VCaP (cell line): ENCODE results near the gene MX1.

Experiments used
- H3K27ac ChIP-seq: fragments of 450-650 bp; 2 replicates; pipeline ENCODE4 v1.5.1; 2017
- TF ChIP-seq, protein P1 (sequence below): fragments of 450-650 bp; conservative IDR thresholded peaks from 2 replicates; pipeline ENCODE4 v1.5.1; 2017; ENCODE audit warnings: mild to moderate bottlenecking, moderate library complexity

MX1 gene

DNA sequence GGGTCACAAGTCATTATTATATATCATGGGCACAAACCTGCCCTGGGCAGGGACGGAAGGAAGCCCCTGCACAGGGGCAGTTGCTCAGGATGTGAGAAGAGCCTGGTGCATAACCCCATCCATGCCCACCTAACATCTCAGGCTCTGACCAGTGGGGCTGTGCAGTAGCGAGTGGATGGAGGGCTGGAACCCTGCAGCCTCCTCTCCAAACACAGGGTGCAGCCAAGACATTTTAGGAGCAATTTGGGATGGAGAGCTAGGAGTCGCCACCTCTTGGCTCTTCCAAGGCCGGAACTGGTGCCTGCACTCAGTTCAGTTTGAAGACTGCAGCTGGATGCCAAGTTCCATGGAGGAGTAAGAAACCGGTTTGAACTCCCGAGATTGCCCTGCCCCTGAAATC, 2.8 kb downstream of the MX1 start:
- no peak overlapping the region for H3K27ac ChIP-seq
- TF ChIP-seq, protein P1, sequence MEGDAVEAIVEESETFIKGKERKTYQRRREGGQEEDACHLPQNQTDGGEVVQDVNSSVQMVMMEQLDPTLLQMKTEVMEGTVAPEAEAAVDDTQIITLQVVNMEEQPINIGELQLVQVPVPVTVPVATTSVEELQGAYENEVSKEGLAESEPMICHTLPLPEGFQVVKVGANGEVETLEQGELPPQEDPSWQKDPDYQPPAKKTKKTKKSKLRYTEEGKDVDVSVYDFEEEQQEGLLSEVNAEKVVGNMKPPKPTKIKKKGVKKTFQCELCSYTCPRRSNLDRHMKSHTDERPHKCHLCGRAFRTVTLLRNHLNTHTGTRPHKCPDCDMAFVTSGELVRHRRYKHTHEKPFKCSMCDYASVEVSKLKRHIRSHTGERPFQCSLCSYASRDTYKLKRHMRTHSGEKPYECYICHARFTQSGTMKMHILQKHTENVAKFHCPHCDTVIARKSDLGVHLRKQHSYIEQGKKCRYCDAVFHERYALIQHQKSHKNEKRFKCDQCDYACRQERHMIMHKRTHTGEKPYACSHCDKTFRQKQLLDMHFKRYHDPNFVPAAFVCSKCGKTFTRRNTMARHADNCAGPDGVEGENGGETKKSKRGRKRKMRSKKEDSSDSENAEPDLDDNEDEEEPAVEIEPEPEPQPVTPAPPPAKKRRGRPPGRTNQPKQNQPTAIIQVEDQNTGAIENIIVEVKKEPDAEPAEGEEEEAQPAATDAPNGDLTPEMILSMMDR = no peak

DNA sequence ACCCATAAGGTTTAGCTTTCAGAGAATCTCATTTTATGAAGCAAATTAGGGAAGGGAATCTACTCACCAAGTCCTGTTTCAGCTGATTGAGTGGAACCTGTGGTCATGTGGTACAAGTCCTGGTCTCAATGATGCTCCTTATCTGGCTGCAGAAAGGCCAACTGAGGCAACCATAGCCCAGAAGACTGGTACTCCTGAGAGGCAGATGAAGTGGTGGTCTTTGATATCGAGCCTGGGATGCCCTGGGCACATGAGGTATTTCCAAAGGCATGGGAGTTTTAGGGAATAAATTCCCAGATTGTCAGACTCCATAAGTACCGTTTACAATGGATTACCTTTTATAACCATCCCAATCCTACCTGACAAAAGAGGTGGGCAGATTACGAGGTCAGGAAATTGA, 3.3 kb downstream of the MX1 start:
- H3K27ac ChIP-seq = no peak overlapping the region
- TF ChIP-seq, protein P1 = no peak

DNA sequence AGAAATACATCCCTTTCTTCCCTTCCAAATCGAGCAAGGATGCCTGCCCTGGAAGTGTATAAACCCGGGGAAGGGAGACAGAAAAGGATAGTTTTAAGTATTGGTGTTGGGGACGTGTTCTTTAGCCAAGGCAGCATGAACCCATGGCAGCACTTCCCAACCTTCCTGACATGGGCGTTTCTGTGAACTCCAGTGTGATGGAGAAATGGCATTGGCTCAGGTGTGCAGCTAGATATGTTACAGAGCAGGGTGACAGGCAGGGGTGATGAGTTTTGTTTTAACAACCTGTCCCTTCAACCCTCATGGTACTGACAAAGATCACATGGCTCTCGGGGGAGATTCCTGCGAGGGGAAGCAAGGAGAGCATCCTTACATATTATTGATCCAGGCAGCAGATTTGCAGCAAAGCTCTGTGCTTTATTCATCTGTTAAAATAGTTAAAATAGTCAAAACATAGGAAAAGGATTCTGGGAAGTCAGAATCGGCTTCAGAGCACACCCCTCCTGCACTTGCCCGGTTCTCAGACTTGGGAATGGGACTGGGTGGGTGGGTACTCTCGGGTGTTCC, 4.0 kb downstream of the MX1 start:
- TF ChIP-seq, protein P1 = no peak
- H3K27ac ChIP-seq = no peak overlapping the region

DNA sequence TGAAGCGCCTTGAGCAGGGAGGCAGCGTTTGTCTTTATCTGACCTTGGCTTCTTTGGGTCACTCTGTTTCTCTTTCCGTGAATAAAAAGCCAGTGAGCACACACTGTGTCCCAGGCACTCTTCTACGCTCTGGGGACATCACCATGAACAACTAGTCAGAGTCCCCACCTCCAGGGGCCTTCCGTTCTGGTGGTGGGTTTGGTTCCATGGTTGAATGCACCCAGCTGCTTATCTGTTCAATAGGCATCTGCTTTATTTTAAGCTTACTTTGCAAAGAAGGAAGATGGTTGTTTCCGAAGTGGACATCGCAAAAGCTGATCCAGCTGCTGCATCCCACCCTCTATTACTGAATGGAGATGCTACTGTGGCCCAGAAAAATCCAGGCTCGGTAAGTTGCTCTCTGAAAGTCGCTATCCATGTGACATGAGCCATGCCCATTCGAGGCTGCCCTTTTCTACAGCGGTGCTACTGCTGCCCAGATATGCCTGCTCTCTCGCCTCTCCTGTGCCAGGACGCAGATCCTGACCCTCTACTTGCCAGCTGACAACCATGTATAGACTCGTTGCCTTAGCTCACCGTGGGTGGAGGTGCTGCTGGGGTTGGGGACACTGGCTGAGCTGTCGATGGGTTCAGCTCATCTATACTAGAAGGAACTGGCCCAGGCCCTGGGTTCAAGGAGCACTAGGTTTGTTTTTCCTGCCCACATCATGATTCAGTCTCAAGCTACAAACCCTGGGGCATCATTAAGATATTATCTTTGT, 5.9 kb downstream of the MX1 start:
- no peak overlapping the region for H3K27ac ChIP-seq
- TF ChIP-seq, protein P1 = no peak

DNA sequence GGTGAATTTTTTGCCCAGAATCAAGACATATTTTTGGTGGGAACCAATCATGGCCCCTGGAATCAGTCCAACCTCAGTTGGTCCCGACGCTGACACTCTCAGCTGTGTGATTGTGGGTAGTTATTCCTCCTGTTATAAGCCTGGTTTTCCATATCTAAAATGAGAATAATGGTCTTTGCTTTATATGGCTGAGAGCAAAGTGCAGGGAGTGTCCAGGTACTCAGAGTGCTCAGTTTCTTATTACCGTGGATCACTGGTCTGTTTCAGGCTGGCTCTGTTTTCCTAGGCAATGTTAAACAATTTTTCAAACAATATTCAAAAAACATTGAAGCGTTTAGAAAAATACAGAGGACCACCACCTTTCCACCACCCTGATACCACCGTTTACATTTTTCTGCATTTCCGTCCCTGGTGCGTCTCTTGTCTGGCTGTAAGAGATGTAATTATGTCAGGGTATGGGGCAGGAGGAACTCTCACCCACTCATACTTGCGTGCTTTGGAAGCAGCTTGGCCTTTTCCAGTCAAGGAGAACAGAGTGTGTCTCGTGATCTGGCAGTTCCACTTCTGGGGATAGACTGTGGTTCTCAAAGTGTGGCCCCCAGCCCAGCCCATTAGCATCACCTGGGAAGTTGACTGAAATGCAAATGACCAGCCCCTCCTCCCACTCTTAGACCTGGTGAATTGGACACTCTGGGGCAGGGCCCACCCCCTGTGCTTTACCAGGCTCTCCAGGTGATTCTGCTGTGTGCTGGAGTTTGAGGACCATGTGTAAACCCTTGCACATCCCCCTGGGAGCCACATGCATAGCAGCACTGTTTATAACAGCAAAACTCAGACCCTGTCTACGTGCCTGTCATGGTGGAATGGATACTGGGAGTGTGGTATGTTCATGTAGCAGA, 6.8 kb downstream of the MX1 start:
- TF ChIP-seq, protein P1 = no peak
- no peak overlapping the region for H3K27ac ChIP-seq

DNA sequence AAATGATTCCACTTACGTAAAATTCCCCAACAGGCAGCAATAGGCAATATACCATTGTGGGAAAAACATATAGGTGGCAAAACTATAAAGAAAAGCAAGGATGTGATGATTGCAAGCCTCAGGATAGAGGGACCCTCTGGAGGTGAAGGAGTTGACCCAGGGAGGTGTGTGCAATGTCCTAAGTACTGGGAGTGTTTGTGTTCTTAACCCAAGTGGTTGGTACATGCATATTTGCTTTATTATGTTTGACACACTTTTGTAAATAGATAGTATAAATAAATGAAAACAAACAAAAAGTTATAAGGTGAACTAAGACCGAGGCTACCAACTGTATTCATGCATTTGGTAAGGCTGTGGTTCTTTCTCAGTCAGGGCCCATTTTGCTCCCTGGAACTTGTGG, 7.5 kb downstream of the MX1 start:
- TF ChIP-seq, protein P1 = no peak
- H3K27ac ChIP-seq = no peak overlapping the region

DNA sequence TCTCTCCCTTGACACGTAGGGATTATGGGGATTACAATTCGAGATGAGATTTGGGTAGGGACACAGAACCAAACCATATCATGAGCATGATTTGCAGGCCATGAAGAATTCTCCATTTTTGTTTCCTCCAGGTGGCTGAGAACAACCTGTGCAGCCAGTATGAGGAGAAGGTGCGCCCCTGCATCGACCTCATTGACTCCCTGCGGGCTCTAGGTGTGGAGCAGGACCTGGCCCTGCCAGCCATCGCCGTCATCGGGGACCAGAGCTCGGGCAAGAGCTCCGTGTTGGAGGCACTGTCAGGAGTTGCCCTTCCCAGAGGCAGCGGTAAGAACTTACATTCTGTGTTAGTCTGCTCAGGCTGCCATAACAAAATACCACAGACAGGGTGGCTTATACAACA, 9.7 kb downstream of the MX1 start:
- H3K27ac ChIP-seq = no peak overlapping the region
- TF ChIP-seq, protein P1 = no peak
